SKM-1 treated with dmso at 0.1 percent for 144 hours (cell line): ENCODE results near the gene NISCH.

Experiments
- DNase-seq: peaks from one replicate; lab custom pipeline; 2025; ENCODE audit not compliant: unreplicated experiment; lab: John Stamatoyannopoulos, UW

The NISCH gene

GRCh38 chr3:52470920-52471319, 15.5 kb downstream of the NISCH start:
- DNase-seq, result no peak

GRCh38 chr3:52471371-52472238, 16.2 kb downstream of the NISCH start:
- peak; percentile 44 for DNase-seq

- DNase-seq, result no peak
These were observed 17.0 kb downstream of the NISCH start for GRCh38 chr3:52472239-52473000.

- DNase-seq, result no peak
These were observed 17.6 kb downstream of the NISCH start for GRCh38 chr3:52473026-52473425.

- no peak for DNase-seq
These were observed 21.8 kb downstream of the NISCH start for GRCh38 chr3:52477076-52477795.

- DNase-seq, result no peak
These were observed 22.3 kb downstream of the NISCH start for GRCh38 chr3:52477796-52478095.

GRCh38 chr3:52479037-52479876, 23.9 kb downstream of the NISCH start:
- no peak for DNase-seq

- DNase-seq, result no peak
These were observed 24.6 kb downstream of the NISCH start for GRCh38 chr3:52479877-52480575.

GRCh38 chr3:52480768-52481715, 25.6 kb downstream of the NISCH start:
- no peak for DNase-seq

GRCh38 chr3:52481819-52482521, 26.6 kb downstream of the NISCH start:
- no peak for DNase-seq

GRCh38 chr3:52483081-52483480, 27.7 kb downstream of the NISCH start:
- no peak for DNase-seq

- DNase-seq, result no peak
These were observed 28.4 kb downstream of the NISCH start for GRCh38 chr3:52483577-52484381.

- no peak for DNase-seq
These were observed 29.5 kb downstream of the NISCH start for GRCh38 chr3:52484680-52485461.

- no peak for DNase-seq
These were observed 31.8 kb downstream of the NISCH start for GRCh38 chr3:52487050-52487787.

GRCh38 chr3:52487788-52488691, 32.6 kb downstream of the NISCH start:
- no peak for DNase-seq
